NB4 (cell line): ENCODE measurements around the gene CES3.

Experiments
- DNase-seq: peaks from one replicate; pipeline ENCODE4 v3.0.0; 2010; ENCODE audit warnings: low read depth
- H3K4me3 ChIP-seq: one replicate; pipeline ENCODE4 v1.5.1; 2011; ENCODE audit warnings: mild to moderate bottlenecking, low read depth, low read length, moderate library complexity
- MAX ChIP-seq: IDR thresholded peaks from 2 replicates; pipeline ENCODE4 v1.6.1; 2011; ENCODE audit warnings: low read depth, low read length
- MYC ChIP-seq: IDR thresholded peaks from 2 replicates; pipeline ENCODE4 v1.6.1; 2011; ENCODE audit warnings: low read depth, low read length
- POLR2A ChIP-seq: IDR thresholded peaks from 2 replicates; pipeline ENCODE4 v1.6.1; 2011; ENCODE audit warnings: mild to moderate bottlenecking; ENCODE audit not compliant: insufficient read length; ENCODE audit errors: extremely low read depth
- TF ChIP-seq, protein P1 (sequence below): IDR thresholded peaks from one replicate; pipeline ENCODE4 v1.5.1; 2012; ENCODE audit warnings: low read depth, low read length

The CES3 gene

DNA sequence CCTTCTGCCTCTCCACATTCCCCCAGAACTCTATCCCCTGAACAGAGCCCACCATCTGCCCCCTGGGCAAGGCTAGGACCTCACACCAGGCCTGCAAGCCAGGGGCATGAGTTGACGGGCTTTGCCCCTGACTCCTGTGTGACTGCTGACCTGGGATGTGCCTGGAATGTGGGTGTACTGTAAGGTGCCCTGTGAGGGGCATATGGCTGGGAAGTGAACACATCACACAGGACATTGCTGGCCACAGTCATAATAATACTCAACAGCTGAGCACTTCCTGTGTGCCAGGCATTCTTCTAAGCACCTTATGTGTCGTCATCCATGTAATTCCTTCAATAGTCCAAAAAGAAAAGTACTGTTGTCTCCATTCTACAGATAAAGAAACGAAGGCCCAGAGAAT is 40.7 kb downstream of the CES3 start:
- DNase-seq = no peak
- no peak overlapping the region for H3K4me3 ChIP-seq
- TF ChIP-seq POLR2A (no peak), MYC (no peak), MAX (no peak)
- TF ChIP-seq, protein P1, sequence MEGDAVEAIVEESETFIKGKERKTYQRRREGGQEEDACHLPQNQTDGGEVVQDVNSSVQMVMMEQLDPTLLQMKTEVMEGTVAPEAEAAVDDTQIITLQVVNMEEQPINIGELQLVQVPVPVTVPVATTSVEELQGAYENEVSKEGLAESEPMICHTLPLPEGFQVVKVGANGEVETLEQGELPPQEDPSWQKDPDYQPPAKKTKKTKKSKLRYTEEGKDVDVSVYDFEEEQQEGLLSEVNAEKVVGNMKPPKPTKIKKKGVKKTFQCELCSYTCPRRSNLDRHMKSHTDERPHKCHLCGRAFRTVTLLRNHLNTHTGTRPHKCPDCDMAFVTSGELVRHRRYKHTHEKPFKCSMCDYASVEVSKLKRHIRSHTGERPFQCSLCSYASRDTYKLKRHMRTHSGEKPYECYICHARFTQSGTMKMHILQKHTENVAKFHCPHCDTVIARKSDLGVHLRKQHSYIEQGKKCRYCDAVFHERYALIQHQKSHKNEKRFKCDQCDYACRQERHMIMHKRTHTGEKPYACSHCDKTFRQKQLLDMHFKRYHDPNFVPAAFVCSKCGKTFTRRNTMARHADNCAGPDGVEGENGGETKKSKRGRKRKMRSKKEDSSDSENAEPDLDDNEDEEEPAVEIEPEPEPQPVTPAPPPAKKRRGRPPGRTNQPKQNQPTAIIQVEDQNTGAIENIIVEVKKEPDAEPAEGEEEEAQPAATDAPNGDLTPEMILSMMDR = no peak

GRCh38 chr16:67006930-67007658 is 46.0 kb downstream of the CES3 start:
- TF ChIP-seq, protein P1 = no peak
- no peak for TF ChIP-seq MYC
- no peak for TF ChIP-seq MAX
- TF ChIP-seq POLR2A = no peak
- no peak overlapping the region for H3K4me3 ChIP-seq
- no peak for DNase-seq

DNA sequence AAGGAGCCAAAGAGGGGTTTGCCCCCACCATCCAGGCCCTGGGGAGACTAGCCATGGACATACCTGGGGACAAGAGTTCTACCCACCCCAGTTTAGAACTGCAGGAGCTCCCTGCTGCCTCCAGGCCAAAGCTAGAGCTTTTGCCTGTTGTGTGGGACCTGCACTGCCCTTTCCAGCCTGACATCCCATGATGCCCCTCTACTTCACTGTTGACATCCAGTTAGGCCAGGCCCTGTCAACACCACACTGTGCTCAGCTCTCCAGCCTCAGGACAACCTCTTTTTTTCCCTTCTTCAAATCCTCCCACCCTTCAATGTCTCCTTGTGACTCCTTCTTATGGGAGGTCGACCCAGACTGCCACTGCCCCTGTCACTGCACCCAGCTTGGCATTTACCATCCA is 48.1 kb downstream of the CES3 start:
- no peak for DNase-seq
- no peak overlapping the region for H3K4me3 ChIP-seq
- TF ChIP-seq MYC (no peak), POLR2A (no peak)

DNA sequence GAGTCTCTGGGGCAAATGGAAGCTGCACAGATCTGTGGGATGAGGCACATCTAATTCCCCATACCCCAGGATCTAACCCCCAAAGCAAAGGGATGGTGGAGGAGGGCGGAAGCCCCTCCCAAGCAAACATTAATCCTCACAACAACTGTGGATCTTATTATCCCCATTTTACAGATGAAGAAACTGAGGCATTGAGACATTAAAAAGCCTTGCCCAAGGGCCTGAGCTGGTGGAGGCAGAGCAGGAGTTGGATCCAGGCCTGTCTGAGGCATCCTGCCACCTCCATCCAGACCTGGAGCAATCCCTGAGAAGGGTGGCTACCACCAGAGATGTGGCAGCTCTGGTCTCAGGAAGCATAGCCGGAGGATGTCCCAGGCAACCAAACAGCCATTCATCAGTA is 50.2 kb downstream of the CES3 start:
- no peak overlapping the region for H3K4me3 ChIP-seq
- TF ChIP-seq MYC (no peak), MAX (no peak), POLR2A (no peak)
- TF ChIP-seq, protein P1 = no peak
- no peak for DNase-seq

DNA sequence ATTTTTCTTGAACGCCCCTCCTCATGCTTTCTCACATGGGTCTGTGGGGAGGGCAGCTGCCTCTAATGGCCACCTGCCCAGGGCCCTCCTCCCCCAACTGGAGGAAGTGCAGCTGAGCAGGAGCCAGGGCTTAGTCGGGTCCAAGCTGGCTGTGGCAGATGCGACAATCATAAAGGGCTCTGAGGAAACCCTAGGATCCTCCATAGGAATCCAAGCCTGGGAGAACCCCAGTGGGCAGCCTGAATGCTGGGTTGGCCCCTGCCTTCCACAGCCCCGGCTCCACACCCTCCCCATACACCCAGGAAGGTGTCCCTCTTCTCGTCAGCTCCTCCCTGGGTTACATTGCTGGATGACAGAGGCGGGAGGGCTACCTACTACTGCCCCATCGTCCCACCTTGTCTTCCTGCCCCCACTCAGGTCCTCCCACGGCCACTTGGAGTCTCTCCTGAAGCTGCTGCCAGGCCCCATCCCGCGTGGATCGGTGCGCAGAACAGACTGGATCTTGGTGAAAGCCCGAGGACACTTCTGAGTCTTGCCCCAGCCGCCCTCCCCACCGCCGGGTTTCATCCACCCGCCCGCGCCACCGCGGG is 52.3 kb downstream of the CES3 start:
- TF ChIP-seq, protein P1 = no peak
- no peak for TF ChIP-seq MAX
- TF ChIP-seq MYC = no peak
- TF ChIP-seq POLR2A = no peak
- DNase-seq = peak; percentile 36
- H3K4me3 ChIP-seq = no peak overlapping the region

- peak; percentile 90 for DNase-seq
- H3K4me3 ChIP-seq = peak overlapping the region; percentile 53
- TF ChIP-seq MYC (0 out of 2 replicates have a peak, but pooled peaks have one; percentile 56), POLR2A (no peak), MAX (peak; percentile 3; the same call in 1 of the 2 replicates)
- TF ChIP-seq, protein P1 = no peak
Measured at GRCh38 chr16:67013823-67014633, 53.0 kb downstream of the CES3 start.
